Breast epithelium (tissue), 4 donors: ENCODE data around the gene ROMO1. TPM values are rescaled to one million over a fixed set of nuclear protein-coding genes. Genes with fewer than 3 reads are reported as not detected.
"Not testable (repeated sequence)": the region's sequence is repeated elsewhere in the genome, so short reads cannot be mapped to it uniquely, and the experiment has no call there.

ENCODE experiments used
- DNase-seq, 2 donors: peaks; one replicate each; pipeline ENCODE4 v3.0.0-alpha.2; 2019; ENCODE audit warnings: low spot score in 2 of 2
- H3K27ac ChIP-seq, 2 donors: fragments of 200-600 bp; sonication (generic) in 1 of 2; one replicate each; pipeline ENCODE4 v1.5.1; 2016 to 2019; ENCODE audit warnings: mild to moderate bottlenecking in 1 of 2
- H3K27me3 ChIP-seq, 2 donors: fragments of 200-600 bp; sonication (generic) in 1 of 2; one replicate each; pipeline versions ENCODE4 v1.5.1 to v1.6.0; 2017 to 2019; ENCODE audit warnings: control low read depth in 1 of 2, mild to moderate bottlenecking in 1 of 2
- H3K36me3 ChIP-seq: fragments of 200-600 bp; one replicate; pipeline ENCODE4 v1.5.1; 2019
- H3K4me1 ChIP-seq, 2 donors: fragments of 200-600 bp; sonication (generic); one replicate each; pipeline ENCODE4 v1.5.1; 2016 to 2019; ENCODE audit warnings: control low read depth in 1 of 2
- H3K4me3 ChIP-seq, 3 donors: fragments of 200-600 bp; sonication (generic); 1 replicate in 2 of 3; 2 replicates in 1 of 3; pipeline ENCODE4 v1.5.1; 2016 to 2019; ENCODE audit warnings: mild to moderate bottlenecking in 3 of 3, moderate library complexity in 2 of 3
- H3K9me3 ChIP-seq, 2 donors: fragments of 200-600 bp; sonication (generic) in 1 of 2; one replicate each; pipeline ENCODE4 v1.5.1; 2016 to 2019; ENCODE audit warnings: control low read depth in 1 of 2
- POLR2A ChIP-seq: fragments of 450-650 bp; IDR thresholded peaks from one replicate; pipeline ENCODE4 v1.6.1; 2016; ENCODE audit warnings: antibody characterized with exemption, mild to moderate bottlenecking, moderate library complexity
- POLR2AphosphoS5 ChIP-seq, 3 donors: sonication (generic); formaldehyde crosslinking; IDR thresholded peaks; one replicate each; pipeline ENCODE4 v1.6.1; 2017; ENCODE audit warnings: antibody characterized with exemption in 3 of 3
- intact Hi-C: fragments of 100-400 bp; cut with DNase I; formaldehyde crosslinking; loops from one replicate; pipeline ENCODE4 v1.15.1; 2023; ENCODE audit warnings: low total_unique reads
- total RNA-seq, 3 donors: library from RNA; depleted of rRNA; stranded (reverse); fragments of >200 nt; gene quantifications; one replicate each; pipeline ENCODE4 v1.1.0, GENCODE V29; 2016
- TF ChIP-seq, protein P1 (sequence below), 3 donors: fragments of 450-650 bp; IDR thresholded peaks; one replicate each; pipeline ENCODE4 v1.5.1; 2016 to 2017; ENCODE audit warnings: antibody characterized with exemption in 3 of 3, mild to moderate bottlenecking in 3 of 3, moderate library complexity in 3 of 3

ROMO1 gene
- total RNA-seq, 3 donors from 2014 or later: 231 to 348 (median 306) TPM

DNA sequence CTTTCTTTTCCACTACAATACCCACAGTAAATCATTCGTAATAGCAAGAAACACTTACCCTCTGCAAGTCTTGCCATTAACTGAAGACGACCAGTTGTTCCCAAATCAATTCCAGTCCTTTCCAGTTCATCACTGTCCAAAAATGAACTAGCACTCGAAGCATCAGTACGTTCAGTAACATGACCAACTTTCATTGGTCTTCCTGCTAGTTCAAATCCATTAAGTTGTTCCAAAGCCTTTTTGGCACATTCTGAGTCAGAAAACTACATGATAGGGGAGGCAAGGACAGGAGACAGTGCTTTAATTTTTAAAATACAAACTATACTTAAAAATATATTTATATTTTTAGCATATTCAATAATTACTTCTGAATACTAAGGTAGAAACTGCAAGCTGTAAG lies 14.9 kb downstream of the ROMO1 start:
- Histone ChIP-seq H3K4me3 (no peak overlapping the region), H3K27me3 (no peaks in the 10 kb centered on the region), H3K36me3 (peaks cover 22% of the 10 kb centered on the region), H3K27ac (no peak overlapping the region), H3K9me3 (no peaks in the 10 kb centered on the region), H3K4me1 (peaks cover 2 to 3% of the 10 kb centered on the region in 2 donors)
- intact Hi-C loops: no loop called here
- no peak for DNase-seq
- TF ChIP-seq POLR2A (no peak), POLR2AphosphoS5 (IDR thresholded peaks at IDR 0.05) (no peak)
- TF ChIP-seq, protein P1, sequence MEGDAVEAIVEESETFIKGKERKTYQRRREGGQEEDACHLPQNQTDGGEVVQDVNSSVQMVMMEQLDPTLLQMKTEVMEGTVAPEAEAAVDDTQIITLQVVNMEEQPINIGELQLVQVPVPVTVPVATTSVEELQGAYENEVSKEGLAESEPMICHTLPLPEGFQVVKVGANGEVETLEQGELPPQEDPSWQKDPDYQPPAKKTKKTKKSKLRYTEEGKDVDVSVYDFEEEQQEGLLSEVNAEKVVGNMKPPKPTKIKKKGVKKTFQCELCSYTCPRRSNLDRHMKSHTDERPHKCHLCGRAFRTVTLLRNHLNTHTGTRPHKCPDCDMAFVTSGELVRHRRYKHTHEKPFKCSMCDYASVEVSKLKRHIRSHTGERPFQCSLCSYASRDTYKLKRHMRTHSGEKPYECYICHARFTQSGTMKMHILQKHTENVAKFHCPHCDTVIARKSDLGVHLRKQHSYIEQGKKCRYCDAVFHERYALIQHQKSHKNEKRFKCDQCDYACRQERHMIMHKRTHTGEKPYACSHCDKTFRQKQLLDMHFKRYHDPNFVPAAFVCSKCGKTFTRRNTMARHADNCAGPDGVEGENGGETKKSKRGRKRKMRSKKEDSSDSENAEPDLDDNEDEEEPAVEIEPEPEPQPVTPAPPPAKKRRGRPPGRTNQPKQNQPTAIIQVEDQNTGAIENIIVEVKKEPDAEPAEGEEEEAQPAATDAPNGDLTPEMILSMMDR (IDR thresholded peaks at IDR 0.05): no peak

DNA sequence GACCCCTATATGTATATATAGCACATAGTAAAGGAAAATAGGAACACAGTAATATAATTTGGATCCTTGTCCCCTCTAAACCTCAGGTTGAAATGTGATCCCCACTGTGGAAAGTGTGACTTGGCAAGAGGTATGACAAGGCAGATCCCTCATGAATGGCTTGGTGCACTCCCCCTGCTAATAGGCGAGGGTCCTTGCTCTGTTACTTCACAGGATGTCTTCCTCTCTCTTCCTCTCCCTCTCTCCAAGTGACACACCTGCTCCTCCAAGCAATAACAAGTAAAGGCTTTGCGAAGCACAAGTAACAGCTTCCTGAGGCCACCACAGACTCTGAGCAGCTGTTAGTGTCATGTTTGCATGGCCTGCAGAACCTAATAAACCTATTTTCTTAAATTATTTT lies 16.4 kb downstream of the ROMO1 start:
- H3K36me3 ChIP-seq: peaks cover 36% of the 10 kb centered on the region
- TF ChIP-seq POLR2A (no peak), POLR2AphosphoS5 (IDR thresholded peaks at IDR 0.05) (no peak)
- TF ChIP-seq, protein P1 (IDR thresholded peaks at IDR 0.05): no peak
- intact Hi-C loops: no loop called here
- DNase-seq: no peak
- peaks cover 0 to 3% of the 10 kb centered on the region in 2 donors for H3K4me1 ChIP-seq
- no peaks in the 10 kb centered on the region for H3K27me3 ChIP-seq
- no peak overlapping the region for H3K4me3 ChIP-seq
- H3K9me3 ChIP-seq: no peaks in the 10 kb centered on the region
- no peak overlapping the region for H3K27ac ChIP-seq

DNA sequence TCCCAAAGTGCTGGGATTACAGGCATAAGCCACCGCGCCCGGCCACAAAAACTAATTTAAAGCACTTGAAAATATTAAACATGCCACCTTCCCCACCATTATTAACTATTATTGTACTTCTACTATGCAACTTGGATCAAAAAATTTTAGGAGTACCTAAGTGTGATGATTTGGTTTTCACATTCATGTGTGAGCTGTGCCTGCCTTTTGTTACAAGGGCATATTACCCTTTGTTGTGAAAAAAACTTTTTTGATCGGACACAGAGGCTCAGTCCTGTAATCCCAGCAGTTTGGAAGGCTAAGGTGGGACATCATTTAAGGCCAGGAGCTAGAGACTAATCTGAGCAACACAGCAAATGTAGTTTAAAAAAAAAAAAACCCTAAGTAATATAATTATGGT lies 17.1 kb downstream of the ROMO1 start:
- Histone ChIP-seq H3K9me3 (no peaks in the 10 kb centered on the region), H3K4me3 (no peak overlapping the region), H3K27me3 (no peaks in the 10 kb centered on the region), H3K27ac (no peak overlapping the region), H3K36me3 (peaks cover 41% of the 10 kb centered on the region), H3K4me1 (peaks cover 0 to 2% of the 10 kb centered on the region in 2 donors)
- no peak for DNase-seq
- TF ChIP-seq POLR2A (no peak), POLR2AphosphoS5 (IDR thresholded peaks at IDR 0.05) (no peak)
- TF ChIP-seq, protein P1 (IDR thresholded peaks at IDR 0.05): no peak
- intact Hi-C loops: no loop called here

DNA sequence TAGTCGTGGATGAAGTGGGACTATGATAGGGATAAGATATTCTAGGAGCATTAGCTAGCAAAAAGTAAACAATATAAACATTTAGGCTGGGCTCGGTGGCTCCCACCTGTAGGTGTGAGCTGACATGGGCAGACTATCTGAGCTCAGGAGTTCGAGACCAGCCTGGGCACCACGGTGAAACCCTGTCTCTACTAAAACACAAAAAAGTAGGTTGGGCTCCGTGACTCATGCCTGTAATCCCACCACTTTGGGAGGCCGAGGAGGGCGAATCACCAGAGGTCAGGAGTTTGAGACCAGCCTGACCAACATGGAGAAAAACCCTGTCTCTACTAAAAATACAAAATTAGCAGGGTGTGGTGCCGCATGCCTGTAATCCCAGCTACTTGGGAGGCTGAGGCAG lies 19.1 kb downstream of the ROMO1 start:
- H3K9me3 ChIP-seq, H3K27me3 ChIP-seq, DNase-seq, H3K27ac ChIP-seq, H3K4me3 ChIP-seq, intact Hi-C loops, H3K4me1 ChIP-seq: not testable (repeated sequence)
- H3K36me3 ChIP-seq: peaks cover 37% of the 10 kb centered on the region

DNA sequence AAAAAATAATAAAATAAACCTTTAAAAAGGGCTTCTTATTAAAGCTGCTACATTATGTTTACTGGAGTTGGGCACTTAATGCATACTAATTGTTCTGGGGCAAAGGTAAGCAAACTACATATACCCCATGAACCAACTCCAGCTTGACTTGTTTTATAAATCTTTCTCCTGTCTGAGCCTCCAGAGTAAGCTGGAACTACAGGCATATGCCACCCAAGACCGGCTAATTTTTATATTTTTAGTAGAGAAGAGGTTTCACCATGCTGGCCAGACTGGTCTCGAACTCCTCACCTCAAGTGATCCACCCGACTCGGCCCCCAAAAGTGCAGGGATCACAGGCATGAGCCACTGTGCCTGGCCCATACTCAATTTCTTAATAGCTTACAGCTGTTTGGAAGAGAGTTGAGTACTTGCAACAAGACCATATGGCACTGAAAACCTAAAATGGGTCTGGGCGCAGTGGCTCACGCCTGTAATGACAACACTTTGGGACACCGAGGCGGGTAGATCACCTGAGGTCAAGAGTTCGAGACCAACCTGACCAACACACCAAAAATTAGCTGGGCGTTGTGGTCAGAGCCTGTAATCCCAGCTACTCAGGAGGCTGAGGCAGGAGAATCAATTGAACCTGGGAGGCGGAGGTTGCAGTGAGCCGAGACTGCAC lies 19.9 kb downstream of the ROMO1 start:
- H3K4me1 ChIP-seq: no peaks in the 10 kb centered on the region
- no peaks in the 10 kb centered on the region for H3K9me3 ChIP-seq
- peaks cover 32% of the 10 kb centered on the region for H3K36me3 ChIP-seq
- H3K4me3 ChIP-seq: no peak overlapping the region
- peak overlapping the region in 1 of 2 donors; percentile 35 for H3K27ac ChIP-seq
- DNase-seq: no peak
- H3K27me3 ChIP-seq: no peaks in the 10 kb centered on the region
- intact Hi-C loops: no loop called here
- peak in 1 of 3 donors; percentile 24 for TF ChIP-seq POLR2AphosphoS5 (IDR thresholded peaks at IDR 0.05)
- TF ChIP-seq POLR2A: no peak
- TF ChIP-seq, protein P1 (IDR thresholded peaks at IDR 0.05): no peak
